Common myeloid progenitor, CD34-positive (primary cell): ENCODE results near the gene TMEM235.
"Not testable (repeated sequence)": the region's sequence is repeated elsewhere in the genome, so short reads cannot be mapped to it uniquely, and the experiment has no call there.

ENCODE experiments used
- CTCF ChIA-PET: fragments of 350-600 bp; sonication (Branson Sonifier 250); formaldehyde crosslinking; loops from one replicate; lab custom pipeline; 2021; ENCODE audit warnings: antibody characterized with exemption; lab: Charles Lee
- POLR2A ChIA-PET: fragments of 350-600 bp; sonication (Branson Sonifier 250); formaldehyde crosslinking; loops from one replicate; lab custom pipeline; 2021; ENCODE audit warnings: antibody characterized with exemption; lab: Charles Lee
- DNase-seq, 3 donors: peaks; one replicate each; pipeline versions ENCODE4 v3.0.0 to v3.0.0-alpha.2; 2013
- H3K27ac ChIP-seq, 2 experiments: 1 replicate in 1 of 2; 2 replicates in 1 of 2; pipeline ENCODE4 v1.7.0; 2013; ENCODE audit warnings: inconsistent platforms in 2 of 2, low read length in 2 of 2, mild to moderate bottlenecking in 2 of 2, low read depth in 1 of 2, moderate library complexity in 1 of 2; ENCODE audit not compliant: severe bottlenecking in 2 of 2, insufficient read depth in 1 of 2, poor library complexity in 1 of 2
- H3K27me3 ChIP-seq, 5 experiments: replicated peaks in 2 of 5; 1 replicate in 3 of 5; 2 replicates in 2 of 5; pipeline versions ENCODE4 v1.6.1 to v1.7.0; 2013; ENCODE audit warnings: low read length in 4 of 5, mild to moderate bottlenecking in 2 of 5, moderate library complexity in 2 of 5, inconsistent platforms in 1 of 5; ENCODE audit not compliant: insufficient read depth in 5 of 5, control insufficient read depth in 4 of 5
- H3K36me3 ChIP-seq, 4 experiments: 1 replicate in 2 of 4; 2 replicates in 2 of 4; pipeline versions ENCODE4 v1.6.1 to v1.7.0; 2013; ENCODE audit warnings: low read length in 3 of 4, control low read depth in 1 of 4, mild to moderate bottlenecking in 1 of 4; ENCODE audit not compliant: control insufficient read depth in 4 of 4, insufficient read depth in 4 of 4
- H3K4me1 ChIP-seq, 4 experiments: 1 replicate in 3 of 4; 2 replicates in 1 of 4; pipeline versions ENCODE4 v1.6.1 to v1.7.1; 2013; ENCODE audit warnings: low read length in 3 of 4, mild to moderate bottlenecking in 3 of 4, control low read depth in 1 of 4, inconsistent platforms in 1 of 4, moderate library complexity in 1 of 4; ENCODE audit not compliant: control insufficient read depth in 4 of 4, insufficient read depth in 4 of 4; ENCODE audit errors: control extremely low read depth in 1 of 4
- H3K4me3 ChIP-seq, 7 experiments: 1 replicate in 4 of 7; 2 replicates in 3 of 7; pipeline versions ENCODE4 v1.5.1 to v1.7.0; 2013; ENCODE audit warnings: mild to moderate bottlenecking in 7 of 7, low read length in 6 of 7, moderate library complexity in 6 of 7, inconsistent platforms in 2 of 7, low read depth in 2 of 7, control low read depth in 1 of 7; ENCODE audit not compliant: insufficient read depth in 4 of 7, control insufficient read depth in 1 of 7; ENCODE audit errors: extremely low read depth in 1 of 7
- H3K9me3 ChIP-seq, 5 experiments: 1 replicate in 4 of 5; 2 replicates in 1 of 5; pipeline versions ENCODE4 v1.6.1 to v1.7.1; 2013; ENCODE audit warnings: low read length in 4 of 5, mild to moderate bottlenecking in 2 of 5, inconsistent platforms in 1 of 5, low read depth in 1 of 5, moderate library complexity in 1 of 5; ENCODE audit not compliant: control insufficient read depth in 4 of 5, insufficient read depth in 2 of 5; ENCODE audit errors: control extremely low read depth in 1 of 5
- WGBS: methylation state at CpG from one replicate; pipeline ENCODE4 v1.1.5; 2013; ENCODE audit not compliant: insufficient coverage; 5-methylcytosine and 5-hydroxymethylcytosine counted together

Gene TMEM235

DNA sequence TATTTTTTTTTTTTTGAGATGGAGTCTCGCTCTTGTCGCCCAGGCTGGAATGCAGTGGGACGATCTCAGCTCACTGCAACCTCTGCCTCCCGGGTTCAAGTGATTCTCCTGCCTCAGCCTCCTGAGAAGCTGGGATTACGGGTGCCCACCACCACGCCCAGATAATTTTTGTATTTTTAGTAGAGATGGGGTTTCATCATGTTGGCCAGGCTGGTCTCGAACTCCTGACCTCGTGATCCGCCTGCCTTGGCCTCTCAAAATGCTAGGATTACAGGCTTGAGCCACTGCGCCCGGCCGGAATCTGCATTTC, 22.2 kb downstream of the TMEM235 start:
- Histone ChIP-seq H3K4me1 (peaks cover 13 to 91% (median 84%) of the 10 kb centered on the region in 4 experiments), H3K4me3 (peak overlapping the region in 6 of 7 experiments; percentile 74 to 92 (median 86)), H3K27ac (peak overlapping the region in 1 of 2 experiments; percentile 68)
- WGBS, result 84% methylated on average over 8 of the region's 12 CpGs
- DNase-seq, H3K36me3 ChIP-seq, CTCF ChIA-PET, H3K27me3 ChIP-seq, H3K9me3 ChIP-seq: not testable (repeated sequence)
- POLR2A ChIA-PET, result interaction anchor here (1.3 kb wide), 1 partner anchor 115 kb away, joined by 3 read pairs; no protein-coding TSS in a partner anchor

DNA sequence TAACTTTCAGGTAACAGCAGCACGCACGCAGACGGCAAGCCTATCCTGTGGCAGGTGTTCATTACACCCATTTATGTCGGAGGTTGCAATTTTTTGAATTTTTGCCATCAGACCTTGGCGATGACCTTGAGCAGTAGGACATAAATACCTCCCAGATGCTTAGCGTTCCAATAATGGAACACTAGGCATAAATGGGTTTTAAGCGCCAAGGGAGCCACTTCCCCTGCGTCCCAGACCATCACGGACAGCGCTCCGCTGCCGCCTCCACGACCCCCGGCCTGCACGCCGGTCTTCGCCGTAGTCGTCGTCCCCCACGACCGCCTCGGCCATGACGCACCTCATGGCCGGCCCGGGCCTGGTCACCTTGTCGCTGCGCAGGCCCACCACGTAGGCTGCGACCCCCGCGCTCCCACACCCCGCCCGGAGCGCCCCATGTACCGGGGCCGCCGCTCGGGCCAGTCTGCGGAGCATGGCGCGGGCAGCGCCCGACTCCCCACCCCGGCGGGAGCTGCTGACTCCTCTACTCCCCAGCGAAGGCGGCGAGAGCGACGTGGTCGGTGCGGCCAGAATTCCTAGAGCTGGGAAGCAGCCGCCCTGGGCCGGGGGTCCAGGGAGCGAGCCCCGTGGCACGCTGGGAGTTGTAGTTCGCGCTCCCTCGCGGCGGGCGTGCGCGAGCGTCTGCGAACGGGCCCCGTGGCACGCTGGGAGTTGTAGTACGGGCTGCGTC, 22.7 kb downstream of the TMEM235 start:
- Histone ChIP-seq H3K4me3 (peak overlapping the region; percentile 73 to 92 (median 83)), H3K27me3 (no peaks in the 10 kb centered on the region), H3K27ac (peak overlapping the region; percentile 15 to 68), H3K4me1 (peaks cover 13 to 96% (median 87%) of the 10 kb centered on the region in 4 experiments), H3K9me3 (no peaks in the 10 kb centered on the region), H3K36me3 (no peaks in the 10 kb centered on the region)
- CTCF ChIA-PET, result interaction anchor here (1.3 kb wide), 1 partner anchor 168 kb away, joined by 4 read pairs; no protein-coding TSS in a partner anchor
- DNase-seq, result peak; percentile 72 to 89 (median 84)
- POLR2A ChIA-PET, result interaction anchor here (0.7 to 1.3 kb wide), 3 partner anchors 36 to 116 kb away, joined by 3 to 4 read pairs (median 3); no protein-coding TSS in a partner anchor
- 4% methylated on average over 63 of the region's 73 CpGs for WGBS

DNA sequence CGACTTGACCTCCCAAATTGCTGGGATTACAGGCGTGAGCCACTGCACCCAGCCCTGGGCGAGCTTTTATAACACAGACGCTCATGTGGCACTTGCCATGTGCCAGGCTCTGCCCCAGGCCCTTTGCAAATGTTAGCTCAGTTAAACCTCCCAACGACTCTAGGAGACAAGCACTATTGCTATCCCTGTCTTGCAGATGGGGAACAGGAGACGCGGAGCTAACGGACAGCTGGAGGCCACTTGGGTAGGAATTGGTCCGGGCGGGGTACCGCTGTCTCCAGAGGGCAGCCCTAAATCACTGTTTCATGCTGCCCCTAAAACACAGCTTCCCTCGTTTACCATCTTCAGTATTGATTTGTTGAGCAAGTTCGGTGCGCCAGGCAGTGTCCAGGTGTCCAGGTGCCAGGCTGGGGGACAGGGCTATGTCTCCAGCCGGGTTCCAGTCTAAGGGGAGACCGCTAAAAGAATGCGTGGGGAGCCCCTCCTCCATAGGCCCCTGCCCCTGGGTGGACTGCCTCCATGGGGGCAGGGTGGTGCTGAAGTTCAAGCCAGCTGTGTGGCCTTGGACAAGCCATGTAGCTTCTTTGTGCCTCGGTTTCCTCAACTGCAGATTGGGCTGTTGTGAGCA, 23.7 kb downstream of the TMEM235 start:
- no peaks in the 10 kb centered on the region for H3K36me3 ChIP-seq
- WGBS, result 96% methylated on average over 15 of the region's 18 CpGs
- no peaks in the 10 kb centered on the region for H3K27me3 ChIP-seq
- H3K4me3 ChIP-seq, result peak overlapping the region in 1 of 7 experiments; percentile 24
- ChIA-PET CTCF (interaction anchor here (1.0 to 1.7 kb wide), 5 partner anchors 14 to 169 kb away, joined by 3 to 4 read pairs (median 4); no protein-coding TSS in a partner anchor), POLR2A (interaction anchor here (0.6 to 0.7 kb wide), 2 partner anchors 35 to 104 kb away, joined by 3 to 4 read pairs; no protein-coding TSS in a partner anchor)
- H3K27ac ChIP-seq, result no peak overlapping the region
- no peak for DNase-seq
- no peaks in the 10 kb centered on the region for H3K9me3 ChIP-seq
- peaks cover 17 to 96% (median 92%) of the 10 kb centered on the region in 4 experiments for H3K4me1 ChIP-seq

DNA sequence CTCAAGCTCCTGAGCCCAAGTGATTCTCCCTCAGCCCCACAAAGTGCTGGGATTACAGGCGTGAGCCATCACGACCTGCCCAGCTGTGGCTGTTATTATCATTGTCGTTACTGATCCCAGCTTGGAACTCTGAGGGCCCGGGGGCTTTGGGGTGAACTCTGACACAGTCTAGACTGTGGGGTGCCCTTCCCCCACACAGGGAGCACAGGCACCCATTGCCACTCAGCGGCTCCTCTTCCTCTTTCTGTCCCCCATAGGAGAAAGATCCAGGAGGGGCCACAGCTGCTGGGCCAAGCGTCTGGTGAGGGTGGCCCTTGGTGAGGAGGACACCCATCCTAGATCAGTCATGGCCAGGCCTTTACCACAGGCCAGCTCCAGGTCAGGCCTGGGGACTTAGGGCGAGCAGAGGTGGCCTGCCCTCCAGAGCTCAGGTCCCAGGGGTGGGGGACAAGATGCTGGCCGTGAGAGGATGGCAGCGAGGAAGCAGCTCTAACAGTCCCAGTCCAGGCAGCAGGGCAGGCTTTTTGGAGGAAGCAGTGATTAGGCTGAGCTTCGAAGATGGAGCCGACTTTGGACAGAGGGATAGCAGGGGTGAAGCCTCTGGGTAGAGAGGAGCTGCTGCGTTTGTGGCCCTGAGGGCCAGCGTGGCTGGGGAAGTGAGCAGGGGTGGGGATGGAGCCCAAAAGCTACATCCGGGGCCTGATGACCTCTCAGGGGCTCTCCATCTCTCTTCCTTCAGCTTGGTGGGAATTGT, 24.7 kb downstream of the TMEM235 start:
- Histone ChIP-seq H3K9me3 (no peaks in the 10 kb centered on the region), H3K27me3 (no peaks in the 10 kb centered on the region), H3K4me1 (peaks cover 19 to 92% (median 92%) of the 10 kb centered on the region in 4 experiments), H3K36me3 (no peaks in the 10 kb centered on the region), H3K4me3 (peak overlapping the region in 3 of 7 experiments; percentile 11 to 50 (median 22)), H3K27ac (peak overlapping the region in 1 of 2 experiments; percentile 91)
- DNase-seq, result no peak
- POLR2A ChIA-PET, result interaction anchor here (0.9 kb wide), 1 partner anchor 17 kb away, joined by 4 read pairs; no protein-coding TSS in a partner anchor
- CTCF ChIA-PET, result interaction anchor here (0.6 to 1.7 kb wide), 7 partner anchors 11 to 731 kb away, joined by 3 to 5 read pairs (median 4); no protein-coding TSS in a partner anchor
- WGBS, result 74% methylated on average over 11 of the region's 14 CpGs

DNA sequence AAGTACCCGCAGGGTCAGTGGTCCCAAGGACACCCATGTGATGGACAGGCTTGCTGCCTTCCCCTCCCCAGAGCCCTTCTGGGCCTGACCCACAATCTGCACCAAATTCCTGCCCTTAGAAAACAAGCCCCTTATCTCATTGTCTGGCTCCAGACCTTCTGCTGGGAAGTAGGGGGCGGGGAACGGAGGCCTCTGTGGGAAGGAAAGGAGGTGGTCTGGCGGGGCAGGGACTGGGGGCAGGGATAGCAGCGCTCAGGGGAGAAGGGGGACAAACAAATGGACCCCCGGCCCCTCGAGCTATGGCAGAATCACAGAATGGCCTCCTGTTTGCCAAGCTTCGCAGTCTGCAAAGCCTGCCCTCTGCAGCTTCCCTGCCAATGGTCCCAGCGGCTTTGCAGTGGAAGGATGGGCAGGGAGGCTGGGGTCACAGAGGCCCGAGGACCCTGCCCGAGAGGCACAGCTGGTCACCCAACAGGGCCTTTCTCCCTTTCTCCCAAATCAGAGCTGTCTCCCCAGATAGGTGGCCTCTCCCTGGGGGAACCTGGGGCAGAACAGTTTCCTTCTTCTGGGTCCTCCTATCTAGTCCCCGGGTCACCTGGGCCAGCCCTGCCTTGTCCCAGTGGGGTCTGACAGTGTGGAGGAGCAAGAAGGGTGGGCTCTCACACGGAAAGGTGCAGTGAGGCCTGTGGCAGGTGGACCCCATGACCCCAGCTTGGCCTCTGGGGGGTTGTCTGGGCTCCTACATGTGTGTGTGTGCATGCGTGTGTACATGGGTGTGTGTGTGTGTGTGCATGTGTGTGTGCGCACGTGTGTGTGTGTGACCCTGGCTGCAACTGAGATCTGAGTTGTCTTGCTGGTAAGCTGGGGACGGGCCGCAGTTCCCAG, 25.5 kb downstream of the TMEM235 start:
- 54% methylated on average over 9 of the region's 18 CpGs for WGBS
- Histone ChIP-seq H3K27me3 (no peaks in the 10 kb centered on the region), H3K9me3 (no peaks in the 10 kb centered on the region), H3K4me3 (peak overlapping the region in 2 of 7 experiments; percentile 22 to 33), H3K36me3 (no peaks in the 10 kb centered on the region), H3K27ac (peak overlapping the region in 1 of 2 experiments; percentile 91), H3K4me1 (peaks cover 19 to 89% (median 89%) of the 10 kb centered on the region in 4 experiments)
- DNase-seq, result peak in 2 of 3 donors; percentile 49 to 60
- ChIA-PET POLR2A (interaction anchor here (0.6 to 2.4 kb wide), 4 partner anchors 16 to 104 kb away, joined by 3 to 12 read pairs (median 4); partner anchors contain the start of gene SOCS3), CTCF (interaction anchor here (0.6 to 1.7 kb wide), 10 partner anchors 9 to 730 kb away, joined by 3 to 5 read pairs (median 4); no protein-coding TSS in a partner anchor)
